ENCODE data around the gene CFHR4. TPM values are rescaled to one million over a fixed set of nuclear protein-coding genes. Genes with fewer than 3 reads are reported as not detected.

Gene CFHR4
- total and polyA plus RNA-seq, 2 donors (not counting 1 experiment from before 2014, with no cell fraction given), result not detected

- no peaks in the 10 kb centered on the region for H3K4me1 Mint-ChIP-seq
- WGBS (ENCODE audit: insufficient coverage), result 89% methylated on average over 3 of the region's 6 CpGs
- POLR2A ChIA-PET, result no interaction called here
- H4K20me1 ChIP-seq (ENCODE audit: control insufficient read depth, insufficient read depth, low read length, poor library complexity, severe bottlenecking), result no peaks in the 10 kb centered on the region
- TF ChIP-seq CTCF (IDR thresholded peaks at IDR 0.05) (no peak), EZH2 (IDR thresholded peaks at IDR 0.05; ENCODE audit: borderline replicate concordance, insufficient read depth, low read depth, low read length, poor library complexity, severe bottlenecking) (no peak)
- H2AFZ ChIP-seq (ENCODE audit: insufficient read depth, low read depth, low read length, poor library complexity, severe bottlenecking), result no peak overlapping the region
- H3K27ac Mint-ChIP-seq, result no peak overlapping the region
- H3K4me2 ChIP-seq (replicated peaks; ENCODE audit: low read depth, low read length, poor library complexity, severe bottlenecking), result no peak overlapping the region
- DNase-seq (no peak), ATAC-seq (ENCODE audit: low read depth) (no peak)
- H3K4me1 ChIP-seq (ENCODE audit: control insufficient read depth in 2 of 2, insufficient read depth in 2 of 2, low read length in 2 of 2), result no peaks in the 10 kb centered on the region
- H3K9me3 ChIP-seq (ENCODE audit: control extremely low read depth in 1 of 3, control insufficient read depth in 2 of 3, insufficient read depth in 1 of 3, low read length in 2 of 3), result no peaks in the 10 kb centered on the region
- no peaks in the 10 kb centered on the region for H3K27me3 ChIP-seq (replicated peaks in 1 of 4; ENCODE audit: control extremely low read depth in 1 of 4, control insufficient read depth in 3 of 4, insufficient read depth in 4 of 4, low read length in 3 of 4)
- no peaks in the 10 kb centered on the region for H3K27me3 Mint-ChIP-seq
- H3K36me3 ChIP-seq (replicated peaks in 1 of 2; ENCODE audit: control extremely low read depth in 1 of 2, control insufficient read depth in 1 of 2, extremely low read depth in 1 of 2, insufficient read depth in 2 of 2, low read length in 1 of 2), result no peaks in the 10 kb centered on the region
- no peak overlapping the region for H3K4me3 Mint-ChIP-seq
- H3K9me3 Mint-ChIP-seq (ENCODE audit: insufficient read depth), result no peaks in the 10 kb centered on the region
- no peak overlapping the region for H3K9ac ChIP-seq (ENCODE audit: low read length)
- CTCF ChIA-PET, result no interaction called here
- intact Hi-C loops (cut with micrococcal nuclease), result no loop called here
- H3K4me3 ChIP-seq (ENCODE audit: control extremely low read depth in 1 of 5, extremely low read depth in 1 of 5, insufficient read depth in 1 of 5, low read depth in 2 of 5, low read length in 4 of 5), result no peak overlapping the region
- no peaks in the 10 kb centered on the region for H3K79me2 ChIP-seq (ENCODE audit: control insufficient read depth, insufficient read depth, low read length)
- no peak overlapping the region for H3K27ac ChIP-seq (ENCODE audit: low read length in 2 of 2)
Observed at GRCh38 chr1:196856053-196856452, 31.8 kb upstream of the CFHR4 start.

GRCh38 chr1:196857188-196857587, 30.7 kb upstream of the CFHR4 start:
- intact Hi-C loops (cut with micrococcal nuclease), result no loop called here
- TF ChIP-seq CTCF (IDR thresholded peaks at IDR 0.05), result no peak
- TF ChIP-seq EZH2 (IDR thresholded peaks at IDR 0.05; ENCODE audit: borderline replicate concordance, insufficient read depth, low read depth, low read length, poor library complexity, severe bottlenecking), result no peak
- Mint-ChIP-seq H3K4me1 (no peaks in the 10 kb centered on the region), H3K4me3 (no peak overlapping the region), H3K9me3 (ENCODE audit: insufficient read depth) (peaks cover 3% of the 10 kb centered on the region), H3K27me3 (no peaks in the 10 kb centered on the region), H3K27ac (no peak overlapping the region)
- no peaks in the 10 kb centered on the region for H3K36me3 ChIP-seq (replicated peaks in 1 of 2; ENCODE audit: control extremely low read depth in 1 of 2, control insufficient read depth in 1 of 2, extremely low read depth in 1 of 2, insufficient read depth in 2 of 2, low read length in 1 of 2)
- H2AFZ ChIP-seq (ENCODE audit: insufficient read depth, low read depth, low read length, poor library complexity, severe bottlenecking), result no peak overlapping the region
- ChIA-PET CTCF (no interaction called here), POLR2A (no interaction called here)
- H3K9me3 ChIP-seq (ENCODE audit: control extremely low read depth in 1 of 3, control insufficient read depth in 2 of 3, insufficient read depth in 1 of 3, low read length in 2 of 3), result no peaks in the 10 kb centered on the region
- DNase-seq (no peak), ATAC-seq (ENCODE audit: low read depth) (no peak)
- no peak overlapping the region for H3K4me3 ChIP-seq (ENCODE audit: control extremely low read depth in 1 of 5, extremely low read depth in 1 of 5, insufficient read depth in 1 of 5, low read depth in 2 of 5, low read length in 4 of 5)
- no peaks in the 10 kb centered on the region for H3K4me1 ChIP-seq (ENCODE audit: control insufficient read depth in 2 of 2, insufficient read depth in 2 of 2, low read length in 2 of 2)
- no peaks in the 10 kb centered on the region for H3K27me3 ChIP-seq (replicated peaks in 1 of 4; ENCODE audit: control extremely low read depth in 1 of 4, control insufficient read depth in 3 of 4, insufficient read depth in 4 of 4, low read length in 3 of 4)
- H3K27ac ChIP-seq (ENCODE audit: low read length in 2 of 2), result no peak overlapping the region
- no peak overlapping the region for H3K4me2 ChIP-seq (replicated peaks; ENCODE audit: low read depth, low read length, poor library complexity, severe bottlenecking)
- WGBS (ENCODE audit: insufficient coverage), result no CpG with 5 or more reads among the region's 2 CpGs
- H3K79me2 ChIP-seq (ENCODE audit: control insufficient read depth, insufficient read depth, low read length), result no peaks in the 10 kb centered on the region
- no peaks in the 10 kb centered on the region for H4K20me1 ChIP-seq (ENCODE audit: control insufficient read depth, insufficient read depth, low read length, poor library complexity, severe bottlenecking)
- no peak overlapping the region for H3K9ac ChIP-seq (ENCODE audit: low read length)
